Measurements from ENCODE around the gene CBX1. TPM values are rescaled to one million over a fixed set of nuclear protein-coding genes. Genes with fewer than 3 reads are reported as not detected.

Gene CBX1
- total and polyA plus RNA-seq, 2 of the 13 experiments (the other 11 are each of a cell fraction or from before 2014, with no cell fraction given) = 17.8 to 108 TPM

GRCh38 chr17:48048384-48049126, 52.7 kb downstream of the CBX1 start (continued):
- TF ChIP-seq ZNF646 (CRISPR knock-in tag; IDR thresholded peaks at IDR 0.05) (peak; percentile 97), TMF1 (CRISPR knock-in tag; IDR thresholded peaks at IDR 0.05; ENCODE audit: low read depth) (peak; percentile 59), ZNF282 (IDR thresholded peaks at IDR 0.05; ENCODE audit: partially characterized antibody) (no peak), ZNF383 (CRISPR knock-in tag; IDR thresholded peaks at IDR 0.05; ENCODE audit: borderline replicate concordance) (no peak), ATRX (CRISPR knock-in tag; IDR thresholded peaks at IDR 0.05; ENCODE audit: borderline replicate concordance) (no peak), MAF1 (CRISPR knock-in tag; IDR thresholded peaks at IDR 0.05; ENCODE audit: borderline replicate concordance) (peak; percentile 60; the same call in 1 of the 2 replicates), ZNF780A (CRISPR knock-in tag; IDR thresholded peaks at IDR 0.05) (0 out of 2 replicates have a peak, but pooled peaks have one; percentile 15), ZNF513 (CRISPR knock-in tag; conservative IDR thresholded peaks at IDR 0.05) (no peak; the same call in 1 of the 2 replicates), STAT5B (CRISPR knock-in tag; IDR thresholded peaks at IDR 0.05) (0 out of 2 replicates have a peak, but pooled peaks have one; percentile 33), SMAD3 (CRISPR knock-in tag; IDR thresholded peaks at IDR 0.05) (peak; percentile 34; the same call in 1 of the 2 replicates), ZSCAN9 (CRISPR knock-in tag; IDR thresholded peaks at IDR 0.05; ENCODE audit: borderline replicate concordance) (peak; percentile 87)
- TF ChIP-seq, protein P1, sequence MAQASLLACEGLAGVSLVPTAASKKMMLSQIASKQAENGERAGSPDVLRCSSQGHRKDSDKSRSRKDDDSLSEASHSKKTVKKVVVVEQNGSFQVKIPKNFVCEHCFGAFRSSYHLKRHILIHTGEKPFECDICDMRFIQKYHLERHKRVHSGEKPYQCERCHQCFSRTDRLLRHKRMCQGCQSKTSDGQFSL (CRISPR knock-in tag; IDR thresholded peaks at IDR 0.05) = 0 out of 2 replicates have a peak, but pooled peaks have one; percentile 1
- TF ChIP-seq, protein P2, sequence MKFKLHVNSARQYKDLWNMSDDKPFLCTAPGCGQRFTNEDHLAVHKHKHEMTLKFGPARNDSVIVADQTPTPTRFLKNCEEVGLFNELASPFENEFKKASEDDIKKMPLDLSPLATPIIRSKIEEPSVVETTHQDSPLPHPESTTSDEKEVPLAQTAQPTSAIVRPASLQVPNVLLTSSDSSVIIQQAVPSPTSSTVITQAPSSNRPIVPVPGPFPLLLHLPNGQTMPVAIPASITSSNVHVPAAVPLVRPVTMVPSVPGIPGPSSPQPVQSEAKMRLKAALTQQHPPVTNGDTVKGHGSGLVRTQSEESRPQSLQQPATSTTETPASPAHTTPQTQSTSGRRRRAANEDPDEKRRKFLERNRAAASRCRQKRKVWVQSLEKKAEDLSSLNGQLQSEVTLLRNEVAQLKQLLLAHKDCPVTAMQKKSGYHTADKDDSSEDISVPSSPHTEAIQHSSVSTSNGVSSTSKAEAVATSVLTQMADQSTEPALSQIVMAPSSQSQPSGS (CRISPR knock-in tag; IDR thresholded peaks at IDR 0.05) = peak; percentile 40; the same call in 1 of the 2 replicates
- TF ChIP-seq, protein P3, sequence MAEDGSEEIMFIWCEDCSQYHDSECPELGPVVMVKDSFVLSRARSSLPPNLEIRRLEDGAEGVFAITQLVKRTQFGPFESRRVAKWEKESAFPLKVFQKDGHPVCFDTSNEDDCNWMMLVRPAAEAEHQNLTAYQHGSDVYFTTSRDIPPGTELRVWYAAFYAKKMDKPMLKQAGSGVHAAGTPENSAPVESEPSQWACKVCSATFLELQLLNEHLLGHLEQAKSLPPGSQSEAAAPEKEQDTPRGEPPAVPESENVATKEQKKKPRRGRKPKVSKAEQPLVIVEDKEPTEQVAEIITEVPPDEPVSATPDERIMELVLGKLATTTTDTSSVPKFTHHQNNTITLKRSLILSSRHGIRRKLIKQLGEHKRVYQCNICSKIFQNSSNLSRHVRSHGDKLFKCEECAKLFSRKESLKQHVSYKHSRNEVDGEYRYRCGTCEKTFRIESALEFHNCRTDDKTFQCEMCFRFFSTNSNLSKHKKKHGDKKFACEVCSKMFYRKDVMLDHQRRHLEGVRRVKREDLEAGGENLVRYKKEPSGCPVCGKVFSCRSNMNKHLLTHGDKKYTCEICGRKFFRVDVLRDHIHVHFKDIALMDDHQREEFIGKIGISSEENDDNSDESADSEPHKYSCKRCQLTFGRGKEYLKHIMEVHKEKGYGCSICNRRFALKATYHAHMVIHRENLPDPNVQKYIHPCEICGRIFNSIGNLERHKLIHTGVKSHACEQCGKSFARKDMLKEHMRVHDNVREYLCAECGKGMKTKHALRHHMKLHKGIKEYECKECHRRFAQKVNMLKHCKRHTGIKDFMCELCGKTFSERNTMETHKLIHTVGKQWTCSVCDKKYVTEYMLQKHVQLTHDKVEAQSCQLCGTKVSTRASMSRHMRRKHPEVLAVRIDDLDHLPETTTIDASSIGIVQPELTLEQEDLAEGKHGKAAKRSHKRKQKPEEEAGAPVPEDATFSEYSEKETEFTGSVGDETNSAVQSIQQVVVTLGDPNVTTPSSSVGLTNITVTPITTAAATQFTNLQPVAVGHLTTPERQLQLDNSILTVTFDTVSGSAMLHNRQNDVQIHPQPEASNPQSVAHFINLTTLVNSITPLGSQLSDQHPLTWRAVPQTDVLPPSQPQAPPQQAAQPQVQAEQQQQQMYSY (CRISPR knock-in tag; IDR thresholded peaks at IDR 0.05) = peak; percentile 86
